Ovary (tissue), 9 donors: ENCODE results near the gene SAYSD1. TPM values are rescaled to one million over a fixed set of nuclear protein-coding genes. Genes with fewer than 3 reads are reported as not detected.
A peak's percentile ranks its signal among the peaks of the same experiment; 100 is the strongest.

Source experiments
- DNase-seq, 5 donors: peaks; one replicate each; pipeline ENCODE4 v3.0.0-alpha.2; 2019 to 2020
- H3K27ac ChIP-seq, 2 donors: fragments of 200-600 bp; one replicate each; pipeline versions ENCODE4 v1.5.1 to v1.8.0; 2019 to 2022
- H3K27me3 ChIP-seq: fragments of 200-600 bp; one replicate; pipeline ENCODE4 v1.8.0; 2022
- H3K36me3 ChIP-seq: fragments of 200-600 bp; sonication (generic); one replicate; pipeline ENCODE4 v1.5.1; 2019
- H3K4me1 ChIP-seq: one replicate; pipeline ENCODE4 v1.8.1; 2013; ENCODE audit warnings: mild to moderate bottlenecking, moderate library complexity; ENCODE audit not compliant: insufficient read depth
- H3K4me3 ChIP-seq: fragments of 200-600 bp; sonication (generic); one replicate; pipeline ENCODE4 v1.5.1; 2017
- H3K9me3 ChIP-seq, 2 donors: fragments of 200-600 bp in 1 of 2; sonication (generic) in 1 of 2; one replicate each; pipeline versions ENCODE4 v1.5.1 to v1.8.1; 2013 to 2019; ENCODE audit warnings: mild to moderate bottlenecking in 1 of 2, moderate library complexity in 1 of 2
- CTCF ChIP-seq, 3 donors: fragments of 450-650 bp in 2 of 3; fragments of 200-600 bp in 1 of 3; IDR thresholded peaks; one replicate each; pipeline versions ENCODE4 v1.5.1 to v1.8.0; 2016 to 2022; ENCODE audit warnings: antibody characterized with exemption in 3 of 3, mild to moderate bottlenecking in 1 of 3
- EP300 ChIP-seq: sonication (generic); formaldehyde crosslinking; IDR thresholded peaks from one replicate; pipeline ENCODE4 v1.6.1; 2017; ENCODE audit warnings: antibody characterized with exemption
- POLR2A ChIP-seq: fragments of 450-650 bp; IDR thresholded peaks from one replicate; pipeline ENCODE4 v1.6.1; 2017; ENCODE audit warnings: antibody characterized with exemption, mild to moderate bottlenecking, moderate library complexity
- WGBS, 3 donors: extraction: QIAGEN DNeasy Blood & Tissue Kit in 1 of 3; methylation state at CpG; one replicate each; pipeline versions ENCODE4 v1.1.5 to v1.1.7; 2013 to 2017; 5-methylcytosine and 5-hydroxymethylcytosine counted together
- intact Hi-C, 4 donors: fragments of 100-400 bp; cut with DNase I; formaldehyde crosslinking; loops; one replicate each; pipeline versions ENCODE4 v1.11.0 to v1.15.1; 2022 to 2023
- polyA plus RNA-seq, 2 donors: library from polyadenylated mRNA; stranded (reverse); fragments of 200-250 nt in 1 of 2; fragments of 350-450 nt in 1 of 2; fragmentation: Illumina TruSeq in 1 of 2; extraction: RNeasy Lipid Tissue Mini Kit (QIAGEN cat#74804) in 1 of 2; gene quantifications; one replicate each; pipeline ENCODE4 v1.2.3, GENCODE V29; 2013 to 2014
- total RNA-seq, 7 donors: library from RNA; depleted of rRNA in 2 of 7; stranded (reverse); fragments of >200 nt in 2 of 7; fragmentation: NEBNext Ultra II Directional in 3 of 7; extraction: Animal tissue kit (Norgen Biotek cat#: 25700) in 3 of 7; gene quantifications; one replicate each; pipeline versions ENCODE4 v1.1.0 to v1.2.4, GENCODE V29; 2016 to 2023
- donor health status: DM: no; HTN: no; CAD: no; lungs with moderate emphysema.
- donor health status: DM: no; HTN: no; CAD: no.
- donor health status: Bipolar disorder and iron deficiency.
- donor health status: DM: yes; HTN: yes; CAD: no.
- donor health status: DM: no; HTN: no; CAD: no.
- donor health status: DM: yes; HTN: yes; CAD: no.

The SAYSD1 gene
- total and polyA plus RNA-seq, 9 donors: 11.4 to 17.7 (median 15.3) TPM

GRCh38 chr6:39092124-39092523, 22.9 kb downstream of the SAYSD1 start:
- Histone ChIP-seq H3K9me3 (no peaks in the 10 kb centered on the region), H3K4me1 (no peaks in the 10 kb centered on the region), H3K27me3 (no peaks in the 10 kb centered on the region), H3K36me3 (no peaks in the 10 kb centered on the region), H3K27ac (no peak overlapping the region), H3K4me3 (no peak overlapping the region)
- WGBS, 3 donors: 19 to 37% (median 31%) methylated on average over 1 of the region's 1 CpG
- no peak for TF ChIP-seq EP300
- TF ChIP-seq POLR2A: no peak
- TF ChIP-seq CTCF (IDR thresholded peaks at IDR 0.05): no peak
- DNase-seq: no peak
- intact Hi-C loops: no loop called here

- Histone ChIP-seq H3K4me3 (no peak overlapping the region), H3K4me1 (no peaks in the 10 kb centered on the region), H3K9me3 (no peaks in the 10 kb centered on the region), H3K27ac (no peak overlapping the region), H3K27me3 (no peaks in the 10 kb centered on the region), H3K36me3 (no peaks in the 10 kb centered on the region)
- DNase-seq: no peak
- WGBS, 3 donors: 75 to 83% (median 79%) methylated on average over 7 of the region's 7 CpGs
- intact Hi-C loops: no loop called here
- TF ChIP-seq POLR2A (no peak), EP300 (no peak), CTCF (IDR thresholded peaks at IDR 0.05) (no peak)
These were observed 23.8 kb downstream of the SAYSD1 start for GRCh38 chr6:39091220-39091619.

- Histone ChIP-seq H3K36me3 (no peaks in the 10 kb centered on the region), H3K4me1 (no peaks in the 10 kb centered on the region), H3K9me3 (no peaks in the 10 kb centered on the region), H3K27ac (no peak overlapping the region), H3K4me3 (no peak overlapping the region), H3K27me3 (no peaks in the 10 kb centered on the region)
- intact Hi-C loops: no loop called here
- WGBS, 3 donors: 74 to 86% (median 84%) methylated on average over 4 of the region's 4 CpGs
- no peak for TF ChIP-seq POLR2A
- no peak for TF ChIP-seq CTCF (IDR thresholded peaks at IDR 0.05)
- no peak for TF ChIP-seq EP300
- DNase-seq: no peak
These were observed 24.9 kb downstream of the SAYSD1 start for GRCh38 chr6:39090036-39090435.

GRCh38 chr6:39088331-39088730, 26.7 kb downstream of the SAYSD1 start:
- Histone ChIP-seq H3K9me3 (no peaks in the 10 kb centered on the region), H3K36me3 (no peaks in the 10 kb centered on the region), H3K27me3 (no peaks in the 10 kb centered on the region), H3K4me1 (no peaks in the 10 kb centered on the region), H3K27ac (no peak overlapping the region), H3K4me3 (no peak overlapping the region)
- intact Hi-C loops: no loop called here
- DNase-seq: peak in 1 of 5 donors; percentile 30
- 1 to 3% (median 2%) methylated on average over 4 of the region's 4 CpGs for WGBS, 3 donors
- TF ChIP-seq CTCF (IDR thresholded peaks at IDR 0.05): no peak
- TF ChIP-seq POLR2A: no peak
- no peak for TF ChIP-seq EP300

GRCh38 chr6:39087197-39087596, 27.8 kb downstream of the SAYSD1 start:
- TF ChIP-seq EP300 (no peak), CTCF (IDR thresholded peaks at IDR 0.05) (no peak), POLR2A (no peak)
- no peak overlapping the region for H3K4me3 ChIP-seq
- intact Hi-C loops: no loop called here
- no peaks in the 10 kb centered on the region for H3K36me3 ChIP-seq
- H3K27ac ChIP-seq: no peak overlapping the region
- no peaks in the 10 kb centered on the region for H3K27me3 ChIP-seq
- no peaks in the 10 kb centered on the region for H3K9me3 ChIP-seq
- H3K4me1 ChIP-seq: no peaks in the 10 kb centered on the region
- DNase-seq: no peak
- WGBS, 3 donors: 57 to 58% (median 58%) methylated on average over 7 of the region's 7 CpGs
